ENCODE measurements around the gene TECPR2.

Gene TECPR2

DNA sequence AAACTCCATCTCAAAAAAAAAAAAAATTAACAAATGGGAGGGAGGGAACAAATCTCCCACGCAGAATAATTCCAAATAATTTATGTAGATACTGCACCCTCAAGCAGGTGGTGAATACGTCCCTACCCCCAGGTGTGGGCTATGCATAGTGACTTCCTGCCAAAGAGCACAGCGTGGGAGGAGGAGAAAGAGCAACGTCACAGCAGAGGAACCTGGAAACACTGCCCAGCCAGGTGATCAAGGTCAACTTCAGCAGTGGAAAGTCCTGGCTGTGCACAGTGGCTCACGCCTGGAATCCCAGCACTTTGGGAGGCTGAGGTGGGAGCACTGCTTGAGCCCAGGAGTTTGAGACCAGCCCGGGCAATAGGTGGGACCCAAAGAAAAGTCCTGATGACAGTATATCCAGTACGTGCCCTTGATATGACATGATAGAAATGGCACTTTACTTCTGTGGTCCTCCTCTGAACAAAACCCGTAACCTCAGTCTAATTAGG, 9.6 kb upstream of the TECPR2 start:
- Histone ChIP-seq H3K9ac (ENCODE audit: low read length) (no peak overlapping the region), H3K9me3 (ENCODE audit: low read length) (no peaks in the 10 kb centered on the region), H3K27me3 (ENCODE audit: control insufficient read depth in 1 of 2, insufficient read depth in 2 of 2, low read length in 2 of 2) (no peaks in the 10 kb centered on the region), H3K4me1 (ENCODE audit: insufficient read depth, low read length) (no peaks in the 10 kb centered on the region), H3K4me3 (ENCODE audit: low read depth in 1 of 2, low read length in 2 of 2) (no peak overlapping the region), H3K36me3 (ENCODE audit: insufficient read depth, low read length) (peaks cover 73% of the 10 kb centered on the region), H3K27ac (ENCODE audit: low read depth, low read length) (no peak overlapping the region)

DNA sequence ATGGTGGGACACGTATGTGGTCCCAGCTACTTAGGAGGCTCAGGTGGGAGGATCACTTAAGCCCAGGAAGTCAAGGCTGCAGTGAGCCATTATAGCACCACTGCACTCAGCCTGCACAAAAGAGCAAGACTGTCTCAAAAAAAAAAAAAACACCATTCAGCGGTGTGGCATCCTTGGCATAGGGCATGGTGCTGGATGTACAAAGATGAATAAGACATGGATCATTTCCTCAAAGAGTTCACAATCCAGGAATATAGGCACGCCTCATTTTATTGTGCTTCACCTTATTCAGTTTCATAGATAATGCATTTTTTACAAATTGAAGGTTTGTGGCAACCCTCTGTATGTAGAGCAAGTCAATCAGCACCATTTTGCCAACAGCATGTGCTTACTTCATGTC, 6.5 kb upstream of the TECPR2 start:
- Histone ChIP-seq H3K4me3 (ENCODE audit: low read depth in 1 of 2, low read length in 2 of 2) (no peak overlapping the region), H3K4me1 (ENCODE audit: insufficient read depth, low read length) (peaks cover 5% of the 10 kb centered on the region), H3K9me3 (ENCODE audit: low read length) (no peaks in the 10 kb centered on the region), H3K27ac (ENCODE audit: low read depth, low read length) (no peak overlapping the region), H3K9ac (ENCODE audit: low read length) (no peak overlapping the region), H3K27me3 (ENCODE audit: control insufficient read depth in 1 of 2, insufficient read depth in 2 of 2, low read length in 2 of 2) (no peaks in the 10 kb centered on the region), H3K36me3 (ENCODE audit: insufficient read depth, low read length) (peaks cover 59% of the 10 kb centered on the region)

DNA sequence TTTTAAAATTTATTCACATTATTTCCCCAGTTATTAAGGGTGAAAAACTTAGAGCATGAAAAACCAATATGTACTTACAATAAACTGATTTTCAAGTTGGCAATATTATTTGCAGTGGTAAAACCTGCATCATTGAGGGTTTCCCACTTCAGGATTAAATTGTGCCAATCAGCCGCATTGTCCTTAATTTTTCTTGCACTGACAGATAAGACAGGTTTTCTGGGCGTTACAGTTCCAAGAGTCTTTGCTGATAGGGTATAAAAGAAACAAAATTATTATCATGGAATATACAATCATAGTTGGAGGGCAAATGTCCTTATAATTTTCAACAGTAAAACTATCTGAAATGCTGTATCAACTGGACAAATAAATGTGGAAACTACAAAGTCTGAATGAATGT, 3.4 kb upstream of the TECPR2 start:
- H3K27me3 ChIP-seq (ENCODE audit: control insufficient read depth in 1 of 2, insufficient read depth in 2 of 2, low read length in 2 of 2) = no peaks in the 10 kb centered on the region
- peaks cover 25% of the 10 kb centered on the region for H3K4me1 ChIP-seq (ENCODE audit: insufficient read depth, low read length)
- no peak overlapping the region for H3K4me3 ChIP-seq (ENCODE audit: low read depth in 1 of 2, low read length in 2 of 2)
- no peaks in the 10 kb centered on the region for H3K9me3 ChIP-seq (ENCODE audit: low read length)
- H3K36me3 ChIP-seq (ENCODE audit: insufficient read depth, low read length) = peaks cover 40% of the 10 kb centered on the region
- no peak overlapping the region for H3K27ac ChIP-seq (ENCODE audit: low read depth, low read length)
- no peak overlapping the region for H3K9ac ChIP-seq (ENCODE audit: low read length)

DNA sequence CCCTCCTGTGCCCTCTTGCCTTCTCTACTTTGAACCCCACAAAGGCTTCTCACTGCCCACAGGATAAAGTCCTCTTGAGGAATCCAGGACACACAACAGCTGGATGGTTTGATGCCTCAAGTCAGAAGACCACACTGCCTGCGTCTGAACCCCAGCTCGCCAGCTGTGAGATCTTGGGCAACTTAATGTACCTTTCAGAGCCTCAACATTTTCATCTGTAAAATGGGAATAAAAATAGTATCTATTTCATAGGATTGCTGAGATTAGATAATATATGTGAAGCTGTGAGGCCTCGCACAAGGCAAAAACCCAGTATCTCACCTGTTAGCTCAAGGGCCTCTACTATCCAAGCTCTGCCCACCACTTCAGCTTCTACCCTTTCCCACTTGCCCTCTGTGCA, 2.4 kb upstream of the TECPR2 start:
- Histone ChIP-seq H3K36me3 (ENCODE audit: insufficient read depth, low read length) (peaks cover 29% of the 10 kb centered on the region), H3K4me3 (ENCODE audit: low read depth in 1 of 2, low read length in 2 of 2) (no peak overlapping the region), H3K27me3 (ENCODE audit: control insufficient read depth in 1 of 2, insufficient read depth in 2 of 2, low read length in 2 of 2) (no peaks in the 10 kb centered on the region), H3K9ac (ENCODE audit: low read length) (no peak overlapping the region), H3K4me1 (ENCODE audit: insufficient read depth, low read length) (peaks cover 25% of the 10 kb centered on the region), H3K9me3 (ENCODE audit: low read length) (no peaks in the 10 kb centered on the region), H3K27ac (ENCODE audit: low read depth, low read length) (no peak overlapping the region)

DNA sequence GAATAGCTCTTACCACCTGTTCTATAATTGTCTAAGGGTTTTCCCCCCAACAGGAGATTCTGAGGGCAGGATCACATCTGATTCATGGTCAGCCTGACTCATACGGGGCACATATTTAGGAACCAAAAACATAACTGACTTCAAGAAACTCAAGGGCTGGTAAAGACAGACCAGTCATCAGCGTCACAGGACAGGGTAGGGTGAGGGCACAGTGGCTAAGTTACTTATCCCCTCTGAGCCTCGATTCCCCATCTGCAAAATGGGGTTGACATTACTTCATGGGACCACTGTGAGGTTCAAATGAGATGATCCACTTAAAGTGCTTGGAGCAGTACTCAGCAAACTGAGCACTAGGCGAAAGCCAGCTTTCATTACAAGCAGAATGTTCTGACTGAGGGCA, 657 bp upstream of the TECPR2 start:
- Histone ChIP-seq H3K27ac (ENCODE audit: low read depth, low read length) (peak overlapping the region; percentile 79), H3K9me3 (ENCODE audit: low read length) (no peaks in the 10 kb centered on the region), H3K9ac (ENCODE audit: low read length) (peak overlapping the region; percentile 96), H3K36me3 (ENCODE audit: insufficient read depth, low read length) (peaks cover 13% of the 10 kb centered on the region), H3K4me1 (ENCODE audit: insufficient read depth, low read length) (peaks cover 25% of the 10 kb centered on the region), H3K27me3 (ENCODE audit: control insufficient read depth in 1 of 2, insufficient read depth in 2 of 2, low read length in 2 of 2) (no peaks in the 10 kb centered on the region), H3K4me3 (ENCODE audit: low read depth in 1 of 2, low read length in 2 of 2) (peak overlapping the region; percentile 99)

DNA sequence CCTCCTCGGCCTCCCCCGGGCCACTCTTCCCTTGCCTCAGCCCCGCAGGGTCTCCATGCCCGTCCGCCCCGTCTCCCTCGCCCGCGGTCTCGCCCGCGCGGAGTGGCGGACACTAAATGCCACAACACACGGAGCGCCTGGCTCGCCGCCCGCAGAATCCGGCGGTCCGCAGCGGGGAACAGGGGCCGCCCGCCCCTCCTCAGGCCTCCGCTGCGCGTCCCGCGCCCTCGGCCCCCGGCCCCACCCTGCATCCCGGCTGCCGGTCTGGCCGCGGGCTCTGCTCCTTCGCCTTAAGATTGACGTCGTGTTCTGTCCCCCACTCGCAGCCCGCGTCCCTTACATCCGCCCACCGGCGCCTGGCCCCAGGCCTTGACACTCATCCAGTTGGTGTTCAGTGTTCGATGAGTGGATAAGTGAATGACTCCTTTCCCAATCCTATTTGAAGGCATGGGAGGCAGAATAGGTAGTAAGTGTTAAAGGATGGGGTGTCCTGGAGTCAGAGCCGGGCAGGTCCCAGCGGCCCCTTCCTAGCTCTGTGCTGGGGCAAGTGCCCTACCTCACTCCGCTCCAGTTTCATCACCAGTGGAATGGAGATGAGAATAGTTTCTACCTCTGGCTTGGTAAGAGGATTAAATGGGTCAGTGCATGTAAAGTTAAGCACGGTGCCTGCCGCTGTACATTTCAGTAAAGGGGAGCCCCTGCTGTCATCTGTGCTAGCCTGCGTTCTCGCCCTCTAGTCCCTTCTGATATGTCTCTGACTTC, 622 bp downstream of the TECPR2 start:
- H3K27ac ChIP-seq (ENCODE audit: low read depth, low read length) = peak overlapping the region; percentile 97
- H3K27me3 ChIP-seq (ENCODE audit: control insufficient read depth in 1 of 2, insufficient read depth in 2 of 2, low read length in 2 of 2) = no peaks in the 10 kb centered on the region
- H3K36me3 ChIP-seq (ENCODE audit: insufficient read depth, low read length) = peaks cover under 1% of the 10 kb centered on the region
- H3K4me1 ChIP-seq (ENCODE audit: insufficient read depth, low read length) = peaks cover 29% of the 10 kb centered on the region
- peak overlapping the region; percentile 62 for H3K9ac ChIP-seq (ENCODE audit: low read length)
- H3K4me3 ChIP-seq (ENCODE audit: low read depth in 1 of 2, low read length in 2 of 2) = peak overlapping the region; percentile 86 to 99
- no peaks in the 10 kb centered on the region for H3K9me3 ChIP-seq (ENCODE audit: low read length)

DNA sequence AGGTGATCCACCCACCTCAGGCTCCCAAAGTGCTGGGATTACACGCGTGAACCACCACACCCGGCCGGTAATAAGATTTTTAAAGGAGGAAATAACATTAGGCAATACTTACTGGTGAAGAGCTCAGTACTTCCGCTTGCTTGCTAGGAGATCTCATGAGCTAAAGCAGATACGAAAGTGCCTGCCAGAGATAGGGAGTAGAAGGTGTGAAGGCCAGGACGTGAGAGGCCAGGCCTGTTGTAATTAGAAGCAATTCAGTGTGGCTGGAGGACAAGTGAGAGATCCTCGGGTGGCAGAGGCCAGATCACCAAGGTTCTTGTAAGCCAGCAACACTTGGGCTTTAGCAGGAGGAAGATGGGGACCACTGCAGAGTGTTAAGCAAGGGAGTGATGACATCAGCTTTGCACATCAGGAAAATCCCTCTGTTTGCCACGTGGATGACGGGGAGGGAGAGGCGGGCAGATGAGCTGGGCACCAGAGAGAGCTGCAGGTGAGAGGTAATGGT, 7.6 kb downstream of the TECPR2 start:
- H3K27me3 ChIP-seq (ENCODE audit: control insufficient read depth in 1 of 2, insufficient read depth in 2 of 2, low read length in 2 of 2) = no peaks in the 10 kb centered on the region
- no peak overlapping the region for H3K27ac ChIP-seq (ENCODE audit: low read depth, low read length)
- peaks cover 4% of the 10 kb centered on the region for H3K4me1 ChIP-seq (ENCODE audit: insufficient read depth, low read length)
- no peak overlapping the region for H3K4me3 ChIP-seq (ENCODE audit: low read depth in 1 of 2, low read length in 2 of 2)
- no peak overlapping the region for H3K9ac ChIP-seq (ENCODE audit: low read length)
- H3K36me3 ChIP-seq (ENCODE audit: insufficient read depth, low read length) = no peaks in the 10 kb centered on the region
- no peaks in the 10 kb centered on the region for H3K9me3 ChIP-seq (ENCODE audit: low read length)

DNA sequence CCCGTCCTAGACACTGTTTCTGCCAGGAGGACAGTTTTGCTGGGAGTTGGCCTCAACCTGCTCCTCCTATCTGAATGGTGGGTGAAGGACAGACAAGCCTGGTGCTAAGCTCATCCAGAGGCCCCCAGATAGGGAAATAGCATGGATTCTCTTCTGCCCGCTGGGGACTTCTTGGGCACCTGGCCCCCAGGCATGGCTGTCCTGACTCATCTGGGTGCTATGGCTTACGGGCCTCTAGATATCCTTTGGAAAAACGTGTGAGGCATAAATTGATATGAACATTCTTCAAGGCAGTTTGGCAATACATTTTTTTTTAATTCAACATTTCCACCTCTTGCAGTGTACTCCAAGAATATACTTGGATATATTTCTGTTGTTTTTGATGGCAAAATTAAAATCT, 8.6 kb downstream of the TECPR2 start:
- H3K27ac ChIP-seq (ENCODE audit: low read depth, low read length) = no peak overlapping the region
- peaks cover 4% of the 10 kb centered on the region for H3K4me1 ChIP-seq (ENCODE audit: insufficient read depth, low read length)
- H3K27me3 ChIP-seq (ENCODE audit: control insufficient read depth in 1 of 2, insufficient read depth in 2 of 2, low read length in 2 of 2) = no peaks in the 10 kb centered on the region
- H3K9ac ChIP-seq (ENCODE audit: low read length) = no peak overlapping the region
- no peaks in the 10 kb centered on the region for H3K36me3 ChIP-seq (ENCODE audit: insufficient read depth, low read length)
- H3K9me3 ChIP-seq (ENCODE audit: low read length) = no peaks in the 10 kb centered on the region
- no peak overlapping the region for H3K4me3 ChIP-seq (ENCODE audit: low read depth in 1 of 2, low read length in 2 of 2)

DNA sequence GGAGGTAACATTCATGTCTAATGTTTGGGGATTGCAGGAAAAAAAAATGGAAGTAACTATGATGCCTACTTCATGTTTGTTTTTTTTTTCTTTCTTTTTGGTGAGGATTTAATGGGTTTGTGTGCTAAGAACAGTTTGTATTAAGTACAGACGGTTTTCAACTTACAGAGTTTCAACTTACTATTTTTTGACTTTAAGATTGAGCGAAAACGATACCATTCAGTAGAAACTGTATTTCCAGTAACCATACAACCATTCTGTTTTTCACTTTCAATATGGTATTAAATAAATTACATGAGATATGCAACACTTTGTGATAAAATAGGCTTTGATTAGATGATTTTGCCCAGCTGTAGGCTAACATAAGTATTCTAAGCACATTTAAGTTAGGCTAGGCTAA, 10.4 kb downstream of the TECPR2 start:
- H3K4me1 ChIP-seq (ENCODE audit: insufficient read depth, low read length) = no peaks in the 10 kb centered on the region
- no peaks in the 10 kb centered on the region for H3K9me3 ChIP-seq (ENCODE audit: low read length)
- no peak overlapping the region for H3K4me3 ChIP-seq (ENCODE audit: low read depth in 1 of 2, low read length in 2 of 2)
- no peak overlapping the region for H3K9ac ChIP-seq (ENCODE audit: low read length)
- no peak overlapping the region for H3K27ac ChIP-seq (ENCODE audit: low read depth, low read length)
- H3K27me3 ChIP-seq (ENCODE audit: control insufficient read depth in 1 of 2, insufficient read depth in 2 of 2, low read length in 2 of 2) = no peaks in the 10 kb centered on the region
- H3K36me3 ChIP-seq (ENCODE audit: insufficient read depth, low read length) = peaks cover 15% of the 10 kb centered on the region

DNA sequence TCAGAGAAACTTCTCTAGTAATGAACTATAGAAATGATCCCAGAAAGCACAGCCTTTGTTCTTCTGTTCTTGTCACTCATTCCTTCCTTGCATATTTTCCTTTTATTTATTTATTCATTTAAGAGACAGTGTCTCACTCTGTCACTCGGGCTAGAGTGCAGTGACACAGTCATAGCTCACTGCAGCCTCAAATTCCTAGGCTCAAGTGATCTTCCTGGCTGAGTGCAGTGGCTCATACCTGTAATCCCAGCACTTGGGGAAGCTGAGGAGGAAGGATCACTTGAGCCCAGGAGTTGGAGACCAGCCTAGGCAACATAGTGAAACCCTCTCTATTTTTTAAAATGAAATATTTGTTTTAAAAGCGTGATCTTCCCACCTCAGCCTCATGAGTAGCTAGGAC, 11.5 kb downstream of the TECPR2 start:
- Histone ChIP-seq H3K4me3 (ENCODE audit: low read depth in 1 of 2, low read length in 2 of 2) (no peak overlapping the region), H3K27me3 (ENCODE audit: control insufficient read depth in 1 of 2, insufficient read depth in 2 of 2, low read length in 2 of 2) (no peaks in the 10 kb centered on the region), H3K27ac (ENCODE audit: low read depth, low read length) (no peak overlapping the region), H3K9me3 (ENCODE audit: low read length) (no peaks in the 10 kb centered on the region), H3K36me3 (ENCODE audit: insufficient read depth, low read length) (peaks cover 21% of the 10 kb centered on the region), H3K4me1 (ENCODE audit: insufficient read depth, low read length) (no peaks in the 10 kb centered on the region), H3K9ac (ENCODE audit: low read length) (no peak overlapping the region)

DNA sequence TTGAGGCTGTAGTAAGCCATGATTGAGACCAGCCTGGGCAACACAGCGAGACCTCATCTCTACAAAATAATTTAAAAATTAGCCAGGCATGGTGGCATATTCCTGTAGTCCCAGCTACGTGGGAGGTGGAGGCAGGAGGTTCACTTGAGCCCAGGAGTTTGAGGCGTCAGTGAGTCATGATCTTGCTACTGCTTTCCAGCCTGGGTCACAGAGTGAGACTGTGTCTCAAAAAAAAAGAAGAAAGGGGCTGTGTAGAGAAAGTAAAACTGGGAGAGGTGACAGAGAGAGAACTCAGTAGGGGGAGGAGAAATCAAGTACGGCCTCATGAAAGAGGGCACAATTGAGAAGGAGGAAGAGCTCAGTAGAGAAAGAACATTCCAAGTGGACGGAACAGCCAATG, 12.4 kb downstream of the TECPR2 start:
- Histone ChIP-seq H3K4me3 (ENCODE audit: low read depth in 1 of 2, low read length in 2 of 2) (no peak overlapping the region), H3K27me3 (ENCODE audit: control insufficient read depth in 1 of 2, insufficient read depth in 2 of 2, low read length in 2 of 2) (no peaks in the 10 kb centered on the region), H3K36me3 (ENCODE audit: insufficient read depth, low read length) (peaks cover 22% of the 10 kb centered on the region), H3K27ac (ENCODE audit: low read depth, low read length) (no peak overlapping the region), H3K9ac (ENCODE audit: low read length) (no peak overlapping the region), H3K9me3 (ENCODE audit: low read length) (no peaks in the 10 kb centered on the region), H3K4me1 (ENCODE audit: insufficient read depth, low read length) (no peaks in the 10 kb centered on the region)

DNA sequence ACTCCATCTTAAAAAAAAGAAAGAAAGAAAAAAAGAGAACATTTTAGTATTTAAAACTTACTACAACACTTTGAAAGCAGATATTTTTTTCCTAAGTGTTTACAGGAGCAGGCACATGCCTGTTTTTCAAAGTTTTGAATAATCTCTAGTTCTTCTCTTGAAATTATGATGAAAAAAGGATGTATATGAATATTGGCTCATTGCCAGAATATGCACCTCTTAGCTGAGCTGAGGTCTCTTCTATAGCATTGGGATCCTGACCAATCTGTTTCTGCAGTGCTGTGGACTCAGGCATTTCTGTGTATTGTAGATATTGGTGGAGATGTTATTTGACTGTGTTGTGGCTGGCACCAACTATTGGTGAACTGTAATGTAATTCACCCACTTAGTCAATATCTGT, 15.0 kb downstream of the TECPR2 start:
- H3K9me3 ChIP-seq (ENCODE audit: low read length) = no peaks in the 10 kb centered on the region
- H3K27ac ChIP-seq (ENCODE audit: low read depth, low read length) = no peak overlapping the region
- peaks cover 22% of the 10 kb centered on the region for H3K36me3 ChIP-seq (ENCODE audit: insufficient read depth, low read length)
- no peaks in the 10 kb centered on the region for H3K27me3 ChIP-seq (ENCODE audit: control insufficient read depth in 1 of 2, insufficient read depth in 2 of 2, low read length in 2 of 2)
- H3K9ac ChIP-seq (ENCODE audit: low read length) = no peak overlapping the region
- no peak overlapping the region for H3K4me3 ChIP-seq (ENCODE audit: low read depth in 1 of 2, low read length in 2 of 2)
- no peaks in the 10 kb centered on the region for H3K4me1 ChIP-seq (ENCODE audit: insufficient read depth, low read length)

Measured in muscle layer of colon (tissue), 2 donors.